SK-N-SH (cell line): ENCODE results near the gene LY6G6D.

Experiments
- CTCF ChIP-seq: fragments of 200-600 bp; sonication (generic); IDR thresholded peaks from 2 replicates; pipeline ENCODE4 v1.6.1; 2017; ENCODE audit warnings: antibody characterized with exemption, mild to moderate bottlenecking, moderate library complexity
- ELF1 ChIP-seq: IDR thresholded peaks from 2 replicates; pipeline ENCODE4 v1.4.0; 2012
- FOSL2 ChIP-seq: IDR thresholded peaks from 2 replicates; pipeline ENCODE4 v1.4.0; 2012; ENCODE audit warnings: low read depth, mild to moderate bottlenecking, moderate library complexity, borderline replicate concordance
- GABPA ChIP-seq: IDR thresholded peaks from 2 replicates; pipeline ENCODE4 v1.4.0; 2012; ENCODE audit warnings: low read depth, mild to moderate bottlenecking
- GATA2 ChIP-seq: sonication (generic); formaldehyde crosslinking; IDR thresholded peaks from 2 replicates; pipeline ENCODE4 v1.5.0; 2020; ENCODE audit warnings: mild to moderate bottlenecking, missing genetic modification reagents
- NFIC ChIP-seq: IDR thresholded peaks from 2 replicates; pipeline ENCODE4 v1.4.0; 2012; ENCODE audit warnings: borderline replicate concordance
- POLR2AphosphoS5 ChIP-seq: IDR thresholded peaks from 2 replicates; pipeline ENCODE4 v1.6.1; 2012; ENCODE audit warnings: low read depth, low read length
- RXRA ChIP-seq: IDR thresholded peaks from 2 replicates; pipeline ENCODE4 v1.4.0; 2012; ENCODE audit warnings: low read depth, mild to moderate bottlenecking, borderline replicate concordance
- TAF1 ChIP-seq: IDR thresholded peaks from 2 replicates; pipeline ENCODE4 v1.6.1; 2012; ENCODE audit warnings: low read depth, mild to moderate bottlenecking, low read length, moderate library complexity, borderline replicate concordance
- TCF12 ChIP-seq: IDR thresholded peaks from 2 replicates; pipeline ENCODE4 v1.4.0; 2012
- ZBTB33 ChIP-seq: IDR thresholded peaks from 2 replicates; pipeline ENCODE4 v1.4.0; 2012; ENCODE audit warnings: low read depth, borderline replicate concordance

GRCh38 chr6:31692886-31693285, 22.3 kb upstream of the LY6G6D start:
- no peak for TF ChIP-seq POLR2AphosphoS5
- TF ChIP-seq NFIC, result no peak
- TF ChIP-seq ZBTB33, result no peak
- TF ChIP-seq ELF1, result no peak
- no peak for TF ChIP-seq CTCF
- no peak for TF ChIP-seq TAF1
- TF ChIP-seq RXRA, result no peak
- TF ChIP-seq GATA2, result no peak
- TF ChIP-seq TCF12, result no peak
- TF ChIP-seq GABPA, result no peak
- TF ChIP-seq FOSL2, result no peak
